HCT116 (cell line): ENCODE results near the gene LMBR1. TPM values are rescaled to one million over a fixed set of nuclear protein-coding genes. Genes with fewer than 3 reads are reported as not detected.

ENCODE experiments used
- ATAC-seq: fragments of 200-7000 bp; cut with Tn5 transposase; 2 replicates; pipeline ENCODE4 v1.9.1; 2020; ENCODE audit warnings: mild to moderate bottlenecking, moderate library complexity
- BruUV-seq: library from RNA; stranded (reverse); fragments of 400-500 nt; replicated peaks from 2 replicates; lab custom pipeline; 2021; lab: Mats Ljungman, UMichigan
- CTCF ChIA-PET: fragments of 300-600 bp; sonication (Branson Sonifier 250); formaldehyde crosslinking; loops from one replicate; lab custom pipeline; 2021; ENCODE audit warnings: antibody characterized with exemption; lab: Charles Lee
- POLR2A ChIA-PET: fragments of 300-600, 350-600 bp; sonication (Branson Sonifier 250); formaldehyde crosslinking; loops from one replicate; lab custom pipeline; 2021; ENCODE audit warnings: antibody characterized with exemption; lab: Charles Lee
- RAD21 ChIA-PET, 2 experiments: fragments of 300-600 bp; sonication (Branson Sonifier 250); formaldehyde crosslinking; loops; one replicate each; lab custom pipeline; 2023; ENCODE audit warnings: low total read pairs in 2 of 2; ENCODE audit not compliant: uncharacterized antibody in 2 of 2, unreplicated experiment in 2 of 2, low non-redundant PET in 1 of 2; lab: Charles Lee
- DNase-seq: peaks from one replicate; pipeline ENCODE4 v3.0.0-alpha.2; 2010; ENCODE audit warnings: low read depth, low spot score
- H2AFZ ChIP-seq: fragments of 200-600 bp; shearing (Covaris generic), sonication (generic); 2 replicates; pipeline ENCODE4 v1.6.1; 2017; ENCODE audit warnings: low read depth, mixed run types, mixed read lengths, antibody characterized with exemption, low read length; ENCODE audit not compliant: poor library complexity, severe bottlenecking
- H3K27ac ChIP-seq: 2 replicates; pipeline ENCODE4 v1.5.1; 2012; ENCODE audit warnings: low read depth, low read length
- H3K27me3 ChIP-seq: fragments of 200-600 bp; sonication (generic); 2 replicates; pipeline ENCODE4 v1.6.1; 2016; ENCODE audit warnings: mixed run types, low read length, mixed read lengths; ENCODE audit not compliant: insufficient read depth
- H3K36me3 ChIP-seq, 2 experiments: fragments of 200-500 bp in 1 of 2; fragments of 200-600 bp in 1 of 2; sonication (Bioruptor generic) in 1 of 2; sonication (generic) in 1 of 2; 2 replicates each; pipeline versions ENCODE4 v1.5.1 to v1.6.1; 2014 to 2016; ENCODE audit warnings: low read length in 2 of 2, inconsistent platforms in 1 of 2, mixed read lengths in 1 of 2, mixed run types in 1 of 2; ENCODE audit not compliant: insufficient read depth in 2 of 2, control insufficient read depth in 1 of 2
- H3K4me1 ChIP-seq, 2 experiments: fragments of 200-600 bp in 1 of 2; sonication (generic) in 1 of 2; 2 replicates each; pipeline versions ENCODE4 v1.5.1 to v1.6.1; 2012 to 2017; ENCODE audit warnings: low read length in 2 of 2, inconsistent platforms in 1 of 2, mild to moderate bottlenecking in 1 of 2, mixed read lengths in 1 of 2, mixed run types in 1 of 2, moderate library complexity in 1 of 2; ENCODE audit not compliant: insufficient read depth in 2 of 2, control insufficient read depth in 1 of 2
- H3K4me2 ChIP-seq: fragments of 200-600 bp; sonication (generic); 2 replicates; pipeline ENCODE4 v1.6.1; 2017; ENCODE audit warnings: mixed run types, low read length, mixed read lengths
- H3K4me3 ChIP-seq, 2 experiments: fragments of 200-600 bp in 1 of 2; sonication (generic) in 1 of 2; replicated peaks in 1 of 2; 2 replicates each; pipeline ENCODE4 v1.5.1; 2011 to 2016; ENCODE audit warnings: low read length in 2 of 2, control low read depth in 1 of 2, low read depth in 1 of 2, mild to moderate bottlenecking in 1 of 2, mixed read lengths in 1 of 2, mixed run types in 1 of 2
- H3K79me2 ChIP-seq: fragments of 200-600 bp; sonication (generic); 2 replicates; pipeline ENCODE4 v1.6.1; 2017; ENCODE audit warnings: mild to moderate bottlenecking, mixed run types, low read length, moderate library complexity, mixed read lengths; ENCODE audit not compliant: insufficient read depth
- H3K9ac ChIP-seq: fragments of 200-600 bp; sonication (generic); 2 replicates; pipeline ENCODE4 v1.6.1; 2016; ENCODE audit warnings: low read length, mixed read lengths
- H3K9me2 ChIP-seq: fragments of 200-600 bp; sonication (generic), shearing (Covaris generic); 2 replicates; pipeline ENCODE4 v1.6.1; 2017; ENCODE audit warnings: mixed run types, mild to moderate bottlenecking, moderate library complexity; ENCODE audit not compliant: insufficient read depth
- H3K9me3 ChIP-seq, 2 experiments: fragments of 200-500 bp in 1 of 2; fragments of 200-600 bp in 1 of 2; sonication (Bioruptor generic) in 1 of 2; sonication (generic) in 1 of 2; 2 replicates each; pipeline ENCODE4 v1.6.1; 2014 to 2017; ENCODE audit warnings: low read length in 2 of 2, mixed read lengths in 2 of 2, inconsistent platforms in 1 of 2, low read depth in 1 of 2, mild to moderate bottlenecking in 1 of 2, mixed run types in 1 of 2, moderate library complexity in 1 of 2; ENCODE audit not compliant: control insufficient read depth in 1 of 2, insufficient read depth in 1 of 2
- H4K20me1 ChIP-seq: fragments of 200-600 bp; sonication (generic), shearing (Covaris generic); 2 replicates; pipeline ENCODE4 v1.6.1; 2017; ENCODE audit warnings: mixed run types, mild to moderate bottlenecking, moderate library complexity; ENCODE audit not compliant: insufficient read depth
- CBX3 ChIP-seq: IDR thresholded peaks from 2 replicates; pipeline ENCODE4 v1.6.1; 2012; ENCODE audit warnings: low read depth
- CEBPB ChIP-seq: IDR thresholded peaks from 2 replicates; pipeline ENCODE4 v1.6.1; 2012; ENCODE audit warnings: low read depth
- EGR1 ChIP-seq: IDR thresholded peaks from 2 replicates; pipeline ENCODE4 v1.6.1; 2012; ENCODE audit warnings: low read depth
- ELF1 ChIP-seq: IDR thresholded peaks from 2 replicates; pipeline ENCODE4 v1.6.1; 2012; ENCODE audit warnings: low read depth, borderline replicate concordance
- EZH2 ChIP-seq: fragments of 200-600 bp; sonication (generic); IDR thresholded peaks from 2 replicates; pipeline ENCODE4 v1.6.1; 2017; ENCODE audit warnings: antibody characterized with exemption, mixed run types
- JUND ChIP-seq: IDR thresholded peaks from 2 replicates; pipeline ENCODE4 v1.6.1; 2012
- MAX ChIP-seq: IDR thresholded peaks from 2 replicates; pipeline ENCODE4 v1.6.1; 2012
- POLR2A ChIP-seq: IDR thresholded peaks from 2 replicates; pipeline ENCODE4 v1.7.0; 2011; ENCODE audit warnings: borderline replicate concordance; ENCODE audit not compliant: insufficient read depth, insufficient read length; ENCODE audit errors: extremely low read depth
- REST ChIP-seq: IDR thresholded peaks from 2 replicates; pipeline ENCODE4 v1.6.1; 2012; ENCODE audit warnings: low read depth
- SIN3A ChIP-seq: IDR thresholded peaks from 2 replicates; pipeline ENCODE4 v1.6.1; 2012; ENCODE audit warnings: low read depth
- SP1 ChIP-seq: IDR thresholded peaks from 2 replicates; pipeline ENCODE4 v1.6.1; 2012; ENCODE audit warnings: low read depth
- SRF ChIP-seq: IDR thresholded peaks from 2 replicates; pipeline ENCODE4 v1.6.1; 2012; ENCODE audit warnings: low read depth
- YY1 ChIP-seq: IDR thresholded peaks from 2 replicates; pipeline ENCODE4 v1.6.1; 2011; ENCODE audit warnings: low read length, low read depth, moderate library complexity, mild to moderate bottlenecking; ENCODE audit not compliant: insufficient replicate concordance; ENCODE audit errors: extremely low read depth
- ZFX ChIP-seq: fragments of 450-650 bp; IDR thresholded peaks from 2 replicates; pipeline ENCODE4 v1.6.1; 2017
- ZNF274 ChIP-seq: fragments of 200-500 bp; sonication (Bioruptor generic); IDR thresholded peaks from 2 replicates; pipeline ENCODE4 v1.6.1; 2014; ENCODE audit warnings: mild to moderate bottlenecking, low read depth, low read length, inconsistent platforms
- intact Hi-C: fragments of 100-400 bp; cut with micrococcal nuclease; formaldehyde crosslinking; loops from 2 replicates; pipeline ENCODE4 v1.10.0; 2022
- total RNA-seq: library from RNA; stranded (reverse); gene quantifications from one replicate; pipeline ENCODE4 v1.2.1, GENCODE V29; 2021; ENCODE audit not compliant: unreplicated experiment
- TF ChIP-seq, protein P1 (sequence below), 3 experiments: fragments of 200-600 bp in 1 of 3; sonication (generic) in 1 of 3; IDR thresholded peaks in 2 of 3; conservative IDR thresholded peaks in 1 of 3; 2 replicates each; pipeline ENCODE4 v1.5.1; 2012 to 2017; ENCODE audit warnings: low read depth in 2 of 3, low read length in 2 of 3, antibody characterized with exemption in 1 of 3, borderline replicate concordance in 1 of 3, control low read depth in 1 of 3, mild to moderate bottlenecking in 1 of 3, mixed read lengths in 1 of 3, mixed run types in 1 of 3, moderate library complexity in 1 of 3; ENCODE audit not compliant: insufficient read depth in 1 of 3

The LMBR1 gene
- total RNA-seq, 1 experiment from 2014 or later: 84.0 TPM

DNA sequence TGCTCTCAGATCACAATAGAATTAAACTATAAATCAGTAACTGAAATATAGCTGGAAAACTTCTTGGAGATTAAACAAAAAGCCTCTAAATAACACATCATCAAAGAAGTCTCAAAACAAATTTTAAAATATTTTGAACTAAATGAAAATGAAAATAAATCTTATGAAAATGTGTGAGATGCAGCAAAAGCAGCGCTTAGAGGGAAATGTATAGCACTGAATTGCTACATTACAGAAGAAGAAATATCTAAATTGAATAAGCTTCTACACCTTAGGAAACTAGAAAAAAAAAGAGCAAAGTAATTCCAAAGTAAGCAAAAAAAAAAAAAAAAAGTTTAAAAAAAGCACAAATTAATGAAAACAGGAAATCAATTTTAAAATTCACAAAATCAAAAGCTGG lies 35.2 kb downstream of the LMBR1 start:
- H3K27me3 ChIP-seq: no peaks in the 10 kb centered on the region
- POLR2A ChIA-PET: no interaction called here
- H3K9me3 ChIP-seq: peaks cover 3 to 15% of the 10 kb centered on the region in 2 experiments; a peak in 2 of 4 replicates
- no peaks in the 10 kb centered on the region for H4K20me1 ChIP-seq
- RAD21 ChIA-PET: no interaction called here
- peaks cover 91% of the 10 kb centered on the region for H3K79me2 ChIP-seq
- CTCF ChIA-PET: no interaction called here
- BruUV-seq: no TSS peak
- TF ChIP-seq CEBPB (no peak), MAX (no peak), SIN3A (no peak), POLR2A (no peak)
- H3K9ac ChIP-seq: no peak overlapping the region
- H2AFZ ChIP-seq: no peak overlapping the region
- no peak overlapping the region for H3K4me3 ChIP-seq
- ATAC-seq (no peak), DNase-seq (no peak)
- peaks cover 0 to 11% of the 10 kb centered on the region in 2 experiments; a peak in 1 of 4 replicates for H3K36me3 ChIP-seq
- no peaks in the 10 kb centered on the region for H3K4me1 ChIP-seq
- intact Hi-C loops: no loop called here
- H3K4me2 ChIP-seq: no peak overlapping the region
- no peaks in the 10 kb centered on the region for H3K9me2 ChIP-seq
- no peak overlapping the region for H3K27ac ChIP-seq

DNA sequence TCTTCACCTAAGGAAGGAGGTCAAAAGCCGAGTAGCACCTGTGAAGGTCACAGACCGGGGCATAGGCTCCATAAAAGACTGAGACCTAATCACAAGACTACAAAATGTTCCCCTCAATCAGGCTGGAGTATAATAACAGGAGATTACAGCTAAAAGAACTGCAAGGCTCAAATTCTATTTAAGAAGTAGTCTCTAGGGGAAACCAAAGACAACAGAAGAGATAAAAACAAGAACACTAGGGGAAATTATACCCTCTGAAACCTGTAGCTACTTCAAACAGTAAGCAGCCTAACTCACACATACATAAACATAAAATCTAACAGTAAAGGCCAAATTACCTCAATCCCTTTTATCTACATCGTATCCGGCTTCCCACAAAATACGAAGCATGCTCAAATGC lies 38.3 kb downstream of the LMBR1 start:
- Histone ChIP-seq H3K27ac (no peak overlapping the region), H3K79me2 (peaks cover 98% of the 10 kb centered on the region), H4K20me1 (no peaks in the 10 kb centered on the region), H3K4me3 (no peak overlapping the region), H2AFZ (no peak overlapping the region)
- POLR2A ChIA-PET: no interaction called here
- no peak for ATAC-seq
- BruUV-seq: no TSS peak
- TF ChIP-seq ELF1 (no peak), MAX (no peak), CBX3 (no peak), SP1 (no peak), YY1 (no peak), REST (no peak), ZNF274 (no peak), EZH2 (no peak), SRF (no peak), ZFX (no peak), POLR2A (no peak), EGR1 (no peak), JUND (no peak)
- TF ChIP-seq, protein P1, sequence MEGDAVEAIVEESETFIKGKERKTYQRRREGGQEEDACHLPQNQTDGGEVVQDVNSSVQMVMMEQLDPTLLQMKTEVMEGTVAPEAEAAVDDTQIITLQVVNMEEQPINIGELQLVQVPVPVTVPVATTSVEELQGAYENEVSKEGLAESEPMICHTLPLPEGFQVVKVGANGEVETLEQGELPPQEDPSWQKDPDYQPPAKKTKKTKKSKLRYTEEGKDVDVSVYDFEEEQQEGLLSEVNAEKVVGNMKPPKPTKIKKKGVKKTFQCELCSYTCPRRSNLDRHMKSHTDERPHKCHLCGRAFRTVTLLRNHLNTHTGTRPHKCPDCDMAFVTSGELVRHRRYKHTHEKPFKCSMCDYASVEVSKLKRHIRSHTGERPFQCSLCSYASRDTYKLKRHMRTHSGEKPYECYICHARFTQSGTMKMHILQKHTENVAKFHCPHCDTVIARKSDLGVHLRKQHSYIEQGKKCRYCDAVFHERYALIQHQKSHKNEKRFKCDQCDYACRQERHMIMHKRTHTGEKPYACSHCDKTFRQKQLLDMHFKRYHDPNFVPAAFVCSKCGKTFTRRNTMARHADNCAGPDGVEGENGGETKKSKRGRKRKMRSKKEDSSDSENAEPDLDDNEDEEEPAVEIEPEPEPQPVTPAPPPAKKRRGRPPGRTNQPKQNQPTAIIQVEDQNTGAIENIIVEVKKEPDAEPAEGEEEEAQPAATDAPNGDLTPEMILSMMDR (IDR thresholded peaks at IDR 0.05 in 2 of 3, conservative IDR thresholded peaks at IDR 0.05 in 1 of 3; ENCODE audit: borderline replicate concordance in 1 of 3, insufficient read depth in 1 of 3, low read depth in 2 of 3, low read length in 2 of 3): no peak
- TF ChIP-seq, all 23 proteins: peak for 0
- no peaks in the 10 kb centered on the region for H3K27me3 ChIP-seq
- no peak overlapping the region for H3K4me2 ChIP-seq
- no peaks in the 10 kb centered on the region for H3K4me1 ChIP-seq
- DNase-seq: no peak
- no peaks in the 10 kb centered on the region for H3K9me2 ChIP-seq
- intact Hi-C loops: no loop called here
- no peaks in the 10 kb centered on the region for H3K36me3 ChIP-seq
- no peak overlapping the region for H3K9ac ChIP-seq
- CTCF ChIA-PET: no interaction called here
- H3K9me3 ChIP-seq: no peaks in the 10 kb centered on the region; a peak in 1 of 4 replicates
- RAD21 ChIA-PET: no interaction called here
